HL-60/S4 treated with retinoic acid at 250 ng/mL for 4 days and 3 days (cell line): ENCODE data around the gene PDE8B.
"Not testable (repeated sequence)": the region's sequence is repeated elsewhere in the genome, so short reads cannot be mapped to it uniquely, and the experiment has no call there.

Source experiments
- in situ Hi-C: fragments of 300-500 bp; cut with MboI; formaldehyde crosslinking; loops from 2 replicates; pipeline ENCODE4 v1.7.0; 2022; ENCODE audit warnings: low sequenced_read_pairs

The PDE8B gene

GRCh38 chr5:77355080-77355479 lies 144.6 kb downstream of the PDE8B start:
- in situ Hi-C loops, result no loop called here

DNA sequence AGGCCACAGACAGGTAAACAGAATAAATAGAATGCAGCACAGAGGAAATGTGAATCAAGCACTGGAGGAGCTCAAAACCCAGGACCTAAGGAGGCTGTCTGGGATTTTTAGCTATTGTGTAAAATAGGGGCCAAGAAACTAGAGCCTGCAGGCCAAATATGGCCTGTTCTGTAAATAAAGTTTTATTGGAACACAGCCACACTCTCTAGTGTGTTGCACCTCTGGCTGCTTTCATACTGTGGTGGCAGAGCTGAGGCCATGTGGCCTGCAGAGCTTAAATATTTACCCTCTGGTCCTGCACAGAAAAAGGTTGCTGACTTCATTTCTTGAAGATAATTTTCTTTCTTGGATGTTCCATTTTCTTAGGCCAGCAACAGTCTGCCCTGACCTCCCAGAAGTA lies 145.3 kb downstream of the PDE8B start:
- in situ Hi-C loops, result no loop called here

GRCh38 chr5:77356740-77357139 lies 146.3 kb downstream of the PDE8B start:
- in situ Hi-C loops, result no loop called here

- in situ Hi-C loops, result no loop called here
Observed at GRCh38 chr5:77358255-77359205, 148.1 kb downstream of the PDE8B start.

GRCh38 chr5:77359231-77359630 lies 148.8 kb downstream of the PDE8B start:
- in situ Hi-C loops, result no loop called here

GRCh38 chr5:77360381-77360780 lies 149.9 kb downstream of the PDE8B start:
- in situ Hi-C loops, result no loop called here

DNA sequence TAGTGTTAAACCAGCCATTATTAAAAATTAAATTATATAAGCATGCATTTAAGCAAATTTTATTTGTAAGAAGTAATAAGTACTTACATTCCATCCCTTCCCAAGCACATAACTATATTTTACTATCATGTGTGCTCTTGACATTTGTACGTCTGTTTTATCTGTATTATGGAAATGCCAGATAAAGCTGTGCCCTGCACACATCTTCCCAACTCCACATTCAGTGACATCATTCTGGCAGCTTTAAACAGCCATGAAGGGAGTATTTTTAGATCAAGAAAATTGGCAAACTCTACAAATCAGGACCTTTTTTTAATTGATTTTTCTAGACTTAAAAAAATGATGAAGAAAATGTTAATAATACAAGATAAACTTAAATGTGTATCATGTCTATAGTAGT lies 150.5 kb downstream of the PDE8B start:
- in situ Hi-C loops, result no loop called here

DNA sequence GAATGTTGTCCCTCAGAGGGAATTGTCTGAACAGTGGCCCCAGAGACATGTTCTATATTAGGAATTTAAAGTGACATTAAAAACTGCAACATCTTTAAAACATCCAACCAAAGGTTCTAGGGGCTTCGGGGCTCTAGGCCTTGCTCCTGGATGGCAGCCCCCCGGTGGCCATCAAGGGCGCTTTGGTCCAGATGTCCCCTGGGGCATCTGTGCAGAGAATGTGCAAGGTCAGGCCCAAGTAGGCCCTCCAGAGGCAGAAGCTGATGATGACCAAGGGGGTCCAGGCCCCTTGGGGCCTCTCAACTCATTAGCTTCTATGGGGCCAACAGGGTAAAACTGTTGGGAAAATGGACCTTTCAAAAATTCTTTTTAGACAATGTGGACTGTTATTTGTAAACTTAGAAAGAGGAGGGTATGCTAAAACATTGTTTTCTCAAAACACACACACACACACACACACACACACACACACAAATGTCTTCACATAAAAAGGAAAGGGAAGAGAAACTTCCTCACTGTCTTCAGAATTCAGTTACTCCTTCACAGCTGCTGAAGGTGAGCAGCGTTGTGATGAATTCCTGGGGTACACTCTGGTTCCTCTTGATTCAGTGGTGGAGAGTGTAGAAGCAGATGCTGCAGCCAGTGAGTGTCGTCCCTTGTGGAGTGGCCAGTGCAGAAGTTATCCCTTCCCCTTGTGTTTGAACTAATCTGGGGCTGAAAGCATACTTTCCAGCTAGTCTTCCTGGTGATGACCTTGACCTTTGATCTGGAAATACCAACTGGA lies 156.4 kb downstream of the PDE8B start:
- in situ Hi-C loops, result no loop called here

- in situ Hi-C loops, result no loop called here
Observed at GRCh38 chr5:77367741-77368140, 157.3 kb downstream of the PDE8B start.

DNA sequence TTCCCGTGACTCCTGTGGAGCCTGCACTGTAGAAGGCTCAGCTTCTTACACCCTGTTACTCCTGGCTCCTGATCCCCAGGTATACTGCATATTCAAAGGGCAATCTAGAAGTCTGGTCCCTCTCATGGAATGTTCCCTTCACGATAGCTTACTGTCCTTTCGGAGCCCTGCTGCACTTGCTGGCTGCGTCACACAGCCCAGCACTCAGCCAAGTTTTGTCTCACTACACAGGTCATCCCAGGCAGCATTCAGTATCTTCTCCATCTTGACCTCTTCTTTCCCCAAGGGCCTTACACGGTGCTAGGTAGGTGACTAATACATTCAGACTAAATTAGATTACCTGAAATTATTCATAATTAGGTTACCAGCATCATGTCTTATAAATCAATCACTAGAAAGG lies 157.9 kb downstream of the PDE8B start:
- in situ Hi-C loops, result no loop called here

GRCh38 chr5:77369566-77369965 lies 159.1 kb downstream of the PDE8B start:
- in situ Hi-C loops, result no loop called here

- in situ Hi-C loops, result no loop called here
Observed at GRCh38 chr5:77374686-77375085, 164.2 kb downstream of the PDE8B start.

DNA sequence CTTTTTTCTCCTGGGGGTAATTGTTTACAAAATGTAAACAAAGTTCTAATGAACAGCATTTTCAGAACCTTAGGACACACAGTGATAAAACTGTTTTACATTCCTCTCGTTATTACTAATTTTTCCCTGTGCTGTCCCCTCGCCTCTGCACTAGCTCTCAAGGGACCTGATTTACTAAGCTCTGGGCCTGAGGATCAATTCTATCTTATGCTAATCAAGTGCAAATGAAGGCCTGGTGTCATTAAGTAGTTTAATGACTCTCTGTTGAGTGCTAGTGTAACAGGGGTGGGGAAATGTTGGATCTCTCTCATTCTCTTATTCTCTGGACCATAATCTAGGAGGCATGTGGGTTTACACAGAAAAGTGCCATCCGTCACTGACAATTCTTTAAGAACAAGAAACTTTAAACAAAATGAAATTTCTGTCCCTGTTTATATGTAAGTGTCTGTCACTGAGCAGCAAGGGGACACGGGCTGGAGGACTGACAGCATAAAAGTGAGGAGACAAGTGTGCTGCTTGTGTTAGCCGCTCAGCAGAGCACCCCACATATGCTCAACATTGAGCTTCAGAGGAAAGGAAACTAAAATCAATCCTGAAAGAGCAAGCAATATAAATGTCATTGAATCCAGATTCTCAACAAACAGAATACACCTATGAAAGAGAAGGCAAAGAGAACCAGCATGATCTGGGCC lies 166.3 kb downstream of the PDE8B start:
- in situ Hi-C loops, result no loop called here

GRCh38 chr5:77379558-77380061 lies 169.1 kb downstream of the PDE8B start:
- in situ Hi-C loops, result no loop called here

DNA sequence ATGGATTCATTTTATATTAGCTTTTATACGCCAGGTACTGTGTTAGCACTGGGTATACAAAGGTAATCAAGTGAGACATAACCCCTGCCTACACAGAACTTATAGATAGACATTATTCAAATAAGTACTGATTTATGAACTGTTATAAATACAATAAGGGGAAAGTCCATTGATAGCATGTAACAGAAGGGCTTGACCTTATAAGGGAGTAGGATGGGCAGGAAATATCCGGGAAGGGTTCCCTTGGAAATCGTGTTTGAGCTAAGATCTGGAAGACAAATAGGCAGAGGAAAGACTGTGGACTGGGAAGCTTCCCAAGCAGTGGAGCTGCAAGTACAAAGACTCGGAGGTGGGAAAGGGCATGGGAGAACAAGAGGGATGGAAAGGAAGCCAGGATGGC lies 170.2 kb downstream of the PDE8B start:
- in situ Hi-C loops, result no loop called here

DNA sequence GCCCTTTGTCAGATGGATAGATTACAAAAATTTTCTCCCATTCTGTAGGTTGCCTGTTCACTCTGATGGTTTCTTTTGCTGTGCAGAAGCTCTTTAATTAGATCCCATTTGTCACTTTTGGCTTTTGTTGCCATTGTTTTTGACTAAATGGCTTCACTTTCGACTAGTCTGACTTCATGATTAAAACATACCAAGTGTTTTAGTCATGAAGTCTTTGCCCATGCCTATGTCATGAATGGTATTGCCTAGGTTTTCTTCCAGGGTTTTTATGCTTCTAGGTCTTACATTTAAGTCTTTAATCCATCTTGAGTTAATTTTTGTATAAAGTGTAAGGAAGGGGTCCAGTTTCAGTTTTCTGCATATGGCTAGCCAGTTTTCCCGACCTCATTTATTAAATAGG lies 172.9 kb downstream of the PDE8B start:
- in situ Hi-C loops, result not testable (repeated sequence)

GRCh38 chr5:77386340-77386739 lies 175.9 kb downstream of the PDE8B start:
- in situ Hi-C loops, result not testable (repeated sequence)

GRCh38 chr5:77389746-77390145 lies 179.3 kb downstream of the PDE8B start:
- in situ Hi-C loops, result no loop called here

GRCh38 chr5:77390221-77390620 lies 179.7 kb downstream of the PDE8B start:
- in situ Hi-C loops, result no loop called here

DNA sequence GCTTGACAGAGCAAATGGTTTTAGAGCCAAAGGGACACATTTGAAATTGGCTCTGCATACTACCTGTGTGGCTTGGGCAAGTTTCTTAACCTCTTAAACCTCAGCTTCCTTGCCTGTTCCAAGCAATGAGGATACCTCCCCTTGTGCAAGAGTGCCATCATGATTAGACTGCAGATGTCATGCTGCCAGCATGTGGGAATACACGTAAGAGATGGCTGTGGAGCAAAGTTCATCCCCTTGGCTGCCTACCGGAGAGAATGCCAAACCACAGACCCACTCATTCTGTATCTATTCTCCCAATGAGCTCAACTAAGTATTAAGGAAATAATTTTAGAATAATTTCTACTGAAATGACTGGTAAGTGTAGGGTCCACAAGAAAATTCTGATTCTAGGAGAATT lies 180.3 kb downstream of the PDE8B start:
- in situ Hi-C loops, result no loop called here

DNA sequence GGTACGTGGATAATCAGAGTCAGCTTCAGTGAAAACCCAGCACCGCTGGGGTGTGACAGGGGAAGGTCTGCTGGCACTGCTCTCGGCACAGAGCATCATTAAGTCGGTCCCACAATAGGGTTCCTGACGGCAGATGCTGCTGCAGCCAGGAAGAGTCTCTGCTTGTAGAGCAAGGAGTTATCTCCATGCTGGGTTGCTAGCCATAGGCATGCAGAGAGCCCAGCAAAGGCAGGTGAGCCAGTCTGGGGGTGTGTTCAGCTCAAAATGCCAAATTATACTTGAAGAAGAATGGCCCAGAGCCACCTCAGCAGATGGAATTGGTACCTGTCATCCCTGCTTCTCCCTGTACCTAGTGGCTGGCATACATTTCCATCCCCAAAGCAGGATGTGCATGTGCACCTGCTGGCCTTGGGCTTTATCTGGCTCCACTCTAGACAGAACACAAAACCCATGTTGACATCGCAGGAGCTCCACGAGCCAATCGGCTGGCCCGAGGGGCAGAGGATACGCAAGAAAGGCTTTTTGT lies 180.8 kb downstream of the PDE8B start:
- in situ Hi-C loops, result no loop called here
